Lower lobe of right lung (tissue), 2 donors: ENCODE data around the gene DOCK3. TPM values are rescaled to one million over a fixed set of nuclear protein-coding genes. Genes with fewer than 3 reads are reported as not detected.

Experiments used
- ATAC-seq, 2 donors: fragments of 200-7000 bp; cut with Tn5 transposase; one replicate each; pipeline ENCODE4 v1.9.1; 2020 to 2022; ENCODE audit warnings: mild to moderate bottlenecking in 2 of 2, moderate library complexity in 2 of 2
- DNase-seq: peaks from one replicate; pipeline ENCODE4 v3.0.0-alpha.2; 2020
- H3K27ac ChIP-seq: fragments of 200-600 bp; one replicate; pipeline ENCODE4 v1.8.0; 2022
- H3K27me3 ChIP-seq: fragments of 200-600 bp; one replicate; pipeline ENCODE4 v1.8.0; 2022; ENCODE audit warnings: low read depth
- H3K36me3 ChIP-seq: fragments of 200-600 bp; one replicate; pipeline ENCODE4 v1.8.0; 2022; ENCODE audit warnings: mild to moderate bottlenecking
- H3K4me1 ChIP-seq: fragments of 200-600 bp; one replicate; pipeline ENCODE4 v1.8.0; 2022
- H3K4me3 ChIP-seq: fragments of 200-600 bp; one replicate; pipeline ENCODE4 v1.8.0; 2022; ENCODE audit warnings: mild to moderate bottlenecking
- H3K9me3 ChIP-seq: fragments of 200-600 bp; one replicate; pipeline ENCODE4 v1.8.0; 2022
- intact Hi-C: fragments of 100-400 bp; cut with DNase I; formaldehyde crosslinking; loops from one replicate; pipeline ENCODE4 v1.11.0; 2022
- total RNA-seq: library from RNA; stranded (reverse); fragmentation: NEBNext Ultra II Directional; extraction: Animal tissue kit (Norgen Biotek cat#: 25700); gene quantifications from one replicate; pipeline ENCODE4 v1.2.1, GENCODE V29; 2021
- TF ChIP-seq, protein P1 (sequence below): fragments of 200-600 bp; IDR thresholded peaks from one replicate; pipeline ENCODE4 v1.8.0; 2022; ENCODE audit warnings: antibody characterized with exemption, mild to moderate bottlenecking
- donor health status: DM: no; HTN: yes; CAD: no; lungs with severe emphysema.

Gene DOCK3
- total RNA-seq, 1 donor from 2014 or later: 1.5 TPM

DNA sequence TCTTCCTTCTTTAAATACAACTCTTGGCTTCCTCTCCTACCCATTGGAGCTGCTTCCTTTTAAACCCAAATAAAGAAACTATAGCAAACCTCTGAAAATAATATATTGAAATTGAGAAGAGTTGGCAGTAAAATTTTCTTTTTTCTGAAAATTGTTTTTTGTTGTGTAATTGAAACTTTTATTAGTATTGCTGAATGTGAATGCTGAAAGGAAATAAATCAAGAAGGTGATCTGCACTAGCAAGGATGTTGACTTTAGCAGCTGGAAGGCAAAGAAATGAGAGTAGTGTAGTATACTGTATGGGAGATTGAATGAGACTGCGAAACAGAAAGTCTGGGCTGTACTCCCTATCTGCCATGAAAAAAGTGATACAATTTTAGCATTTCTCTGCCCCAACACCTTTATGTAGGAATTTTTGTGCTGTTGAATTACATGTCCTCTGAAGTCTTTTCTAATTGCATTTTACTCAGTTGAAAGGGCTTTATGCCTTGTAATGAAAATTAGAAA lies 166.3 kb downstream of the DOCK3 start:
- Histone ChIP-seq H3K9me3 (no peaks in the 10 kb centered on the region), H3K36me3 (no peaks in the 10 kb centered on the region), H3K27ac (no peak overlapping the region), H3K4me1 (no peaks in the 10 kb centered on the region), H3K27me3 (no peaks in the 10 kb centered on the region), H3K4me3 (no peak overlapping the region)
- TF ChIP-seq, protein P1, sequence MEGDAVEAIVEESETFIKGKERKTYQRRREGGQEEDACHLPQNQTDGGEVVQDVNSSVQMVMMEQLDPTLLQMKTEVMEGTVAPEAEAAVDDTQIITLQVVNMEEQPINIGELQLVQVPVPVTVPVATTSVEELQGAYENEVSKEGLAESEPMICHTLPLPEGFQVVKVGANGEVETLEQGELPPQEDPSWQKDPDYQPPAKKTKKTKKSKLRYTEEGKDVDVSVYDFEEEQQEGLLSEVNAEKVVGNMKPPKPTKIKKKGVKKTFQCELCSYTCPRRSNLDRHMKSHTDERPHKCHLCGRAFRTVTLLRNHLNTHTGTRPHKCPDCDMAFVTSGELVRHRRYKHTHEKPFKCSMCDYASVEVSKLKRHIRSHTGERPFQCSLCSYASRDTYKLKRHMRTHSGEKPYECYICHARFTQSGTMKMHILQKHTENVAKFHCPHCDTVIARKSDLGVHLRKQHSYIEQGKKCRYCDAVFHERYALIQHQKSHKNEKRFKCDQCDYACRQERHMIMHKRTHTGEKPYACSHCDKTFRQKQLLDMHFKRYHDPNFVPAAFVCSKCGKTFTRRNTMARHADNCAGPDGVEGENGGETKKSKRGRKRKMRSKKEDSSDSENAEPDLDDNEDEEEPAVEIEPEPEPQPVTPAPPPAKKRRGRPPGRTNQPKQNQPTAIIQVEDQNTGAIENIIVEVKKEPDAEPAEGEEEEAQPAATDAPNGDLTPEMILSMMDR: no peak
- intact Hi-C loops: no loop called here
- DNase-seq (no peak), ATAC-seq (no peak)

DNA sequence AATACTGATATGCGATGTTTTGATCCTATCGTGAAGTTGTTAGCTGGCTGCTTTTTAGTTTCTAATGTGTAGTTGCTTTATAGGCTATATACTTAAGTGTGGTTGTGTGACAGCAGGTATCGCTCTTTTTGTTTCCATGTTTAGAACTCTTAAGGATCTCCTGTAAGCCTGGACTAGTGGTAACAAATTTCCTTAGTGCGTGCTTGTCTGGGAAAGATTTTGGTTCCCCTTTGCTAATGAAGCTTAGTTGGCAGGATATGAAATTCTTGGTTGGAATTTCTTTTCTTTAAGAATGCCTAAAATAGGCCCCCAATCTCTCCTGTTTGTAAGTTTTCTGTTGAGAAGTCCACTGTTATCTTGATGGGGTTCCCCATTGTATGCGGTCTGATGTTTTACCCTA lies 173.6 kb downstream of the DOCK3 start:
- no peak for DNase-seq
- Histone ChIP-seq H3K4me3 (no peak overlapping the region), H3K4me1 (no peaks in the 10 kb centered on the region), H3K9me3 (peaks cover 9% of the 10 kb centered on the region), H3K27ac (no peak overlapping the region), H3K27me3 (no peaks in the 10 kb centered on the region), H3K36me3 (no peaks in the 10 kb centered on the region)
- intact Hi-C loops: no loop called here
- no peak for ATAC-seq
- TF ChIP-seq, protein P1: no peak

DNA sequence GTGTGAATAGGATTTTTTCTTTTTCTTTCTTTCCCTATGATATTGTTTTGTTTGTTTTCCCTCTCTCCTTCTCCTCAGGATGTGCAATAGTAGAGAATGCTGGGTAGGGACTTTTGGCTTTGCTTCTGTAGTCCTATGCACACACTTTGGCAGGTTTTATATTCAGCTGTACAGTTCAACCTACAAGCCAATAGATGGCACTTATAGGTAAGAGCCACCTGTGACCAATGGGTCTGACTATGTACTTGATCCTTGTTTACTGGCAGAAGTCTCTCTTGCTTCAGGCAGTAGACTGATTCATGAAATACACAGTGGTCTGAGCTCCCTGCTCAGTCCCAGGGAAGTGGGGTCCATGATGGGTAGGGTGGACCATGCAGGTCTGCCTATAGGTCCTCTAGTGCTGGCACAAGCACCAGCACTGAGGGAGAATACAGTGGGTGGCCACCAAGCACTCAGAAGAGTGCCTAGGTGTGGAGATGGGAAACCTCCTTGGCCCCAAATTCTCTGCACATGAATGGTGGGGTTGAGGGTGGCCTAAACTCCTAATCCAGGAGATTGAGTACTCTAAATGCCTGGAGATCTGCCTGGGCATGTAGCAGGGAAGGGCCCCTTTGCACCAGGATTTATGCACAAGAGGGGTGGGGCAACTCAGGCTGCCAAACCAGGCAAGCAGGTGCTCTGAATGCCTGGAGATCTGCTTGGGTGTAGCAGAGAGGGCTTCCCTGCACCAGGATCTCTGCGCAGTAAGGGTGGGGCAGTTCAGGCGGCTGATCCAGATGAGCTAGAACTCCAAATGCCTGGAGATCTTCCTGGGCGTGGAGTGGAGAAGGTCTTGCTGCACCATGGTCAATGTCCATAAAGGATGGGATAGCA lies 176.1 kb downstream of the DOCK3 start:
- TF ChIP-seq, protein P1: no peak
- H3K4me3 ChIP-seq: no peak overlapping the region
- no peaks in the 10 kb centered on the region for H3K36me3 ChIP-seq
- DNase-seq (no peak), ATAC-seq (no peak)
- H3K4me1 ChIP-seq: no peaks in the 10 kb centered on the region
- peaks cover 9% of the 10 kb centered on the region for H3K9me3 ChIP-seq
- no peak overlapping the region for H3K27ac ChIP-seq
- H3K27me3 ChIP-seq: no peaks in the 10 kb centered on the region
- intact Hi-C loops: no loop called here

DNA sequence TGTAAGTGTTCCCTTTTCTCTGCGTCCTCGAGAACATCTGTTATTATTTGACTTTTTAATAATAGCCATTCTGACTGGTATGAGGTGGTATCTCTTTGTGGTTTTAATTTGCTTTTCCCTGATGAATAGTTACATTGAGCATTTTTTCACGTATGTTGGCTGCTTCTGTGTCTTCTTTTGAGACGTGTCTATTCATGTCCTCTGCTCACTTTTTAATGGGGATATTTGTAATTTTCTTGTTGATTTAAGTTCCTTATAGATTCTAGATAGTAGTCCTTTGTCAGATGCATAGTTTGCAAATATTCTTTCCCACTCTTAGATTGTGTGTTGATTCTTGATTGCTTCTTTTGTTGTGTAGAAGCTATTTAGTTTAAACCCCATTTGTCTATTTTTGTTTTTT lies 179.2 kb downstream of the DOCK3 start:
- intact Hi-C loops: no loop called here
- no peaks in the 10 kb centered on the region for H3K9me3 ChIP-seq
- no peaks in the 10 kb centered on the region for H3K4me1 ChIP-seq
- H3K27ac ChIP-seq: no peak overlapping the region
- DNase-seq (no peak), ATAC-seq (no peak)
- no peak overlapping the region for H3K4me3 ChIP-seq
- TF ChIP-seq, protein P1: no peak
- no peaks in the 10 kb centered on the region for H3K27me3 ChIP-seq
- no peaks in the 10 kb centered on the region for H3K36me3 ChIP-seq

DNA sequence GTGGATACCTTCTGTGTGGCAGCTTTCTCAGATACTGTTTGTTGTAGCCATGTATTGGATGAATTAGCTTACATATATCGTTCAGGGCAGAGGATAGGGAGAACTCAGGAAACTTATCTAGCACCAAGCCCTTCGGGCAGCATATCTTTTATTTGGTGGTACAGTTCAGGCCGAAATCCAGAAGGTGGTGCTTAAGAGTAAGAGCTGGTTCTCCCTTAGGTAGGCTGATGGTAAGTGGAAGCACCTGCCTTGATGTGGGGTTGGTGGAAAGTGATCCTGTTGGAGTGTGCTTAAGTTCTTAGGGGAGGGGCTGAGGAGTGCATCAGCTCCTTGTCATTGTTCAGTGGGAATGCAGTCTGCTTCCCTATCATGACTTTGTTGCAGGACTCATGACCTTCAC lies 187.5 kb downstream of the DOCK3 start:
- intact Hi-C loops: no loop called here
- Histone ChIP-seq H3K27me3 (no peaks in the 10 kb centered on the region), H3K4me3 (no peak overlapping the region), H3K27ac (no peak overlapping the region), H3K9me3 (no peaks in the 10 kb centered on the region), H3K4me1 (no peaks in the 10 kb centered on the region), H3K36me3 (no peaks in the 10 kb centered on the region)
- TF ChIP-seq, protein P1: no peak
- DNase-seq (no peak), ATAC-seq (no peak)
